WTC11 (cell line): Measurements from ENCODE around the gene MATN3. TPM values are rescaled to one million over a fixed set of nuclear protein-coding genes. Genes with fewer than 3 reads are reported as not detected.

Source experiments
- ATAC-seq: fragments of 200-7000 bp; cut with Tn5 transposase; 2 replicates; pipeline ENCODE4 v1.10.0; 2021; ENCODE audit warnings: mild to moderate bottlenecking, moderate library complexity
- CTCF ChIA-PET: fragments of 300-600 bp; sonication (Branson Sonifier 250); formaldehyde crosslinking; loops from one replicate; lab custom pipeline; 2021; ENCODE audit warnings: antibody characterized with exemption; lab: Charles Lee
- POLR2A ChIA-PET: fragments of 350-600 bp; sonication (Branson Sonifier 250); formaldehyde crosslinking; loops from one replicate; lab custom pipeline; 2021; ENCODE audit warnings: antibody characterized with exemption; lab: Charles Lee
- DNase-seq: peaks from one replicate; pipeline ENCODE4 v3.0.0; 2021; ENCODE audit warnings: low spot score
- H3K27ac Mint-ChIP-seq: 2 replicates; pipeline ENCODE4 v1.8.0; 2021; ENCODE audit warnings: mixed read lengths
- H3K27me3 Mint-ChIP-seq: 2 replicates; pipeline ENCODE4 v1.8.0; 2021; ENCODE audit warnings: low read depth, mild to moderate bottlenecking, moderate library complexity, mixed read lengths
- H3K36me3 Mint-ChIP-seq: 2 replicates; pipeline ENCODE4 v1.8.0; 2021; ENCODE audit warnings: mixed read lengths
- H3K4me1 Mint-ChIP-seq: 2 replicates; pipeline ENCODE4 v1.8.0; 2022; ENCODE audit warnings: mixed read lengths
- H3K4me3 Mint-ChIP-seq: 2 replicates; pipeline ENCODE4 v1.8.0; 2021; ENCODE audit warnings: mild to moderate bottlenecking, moderate library complexity, mixed read lengths
- H3K9me3 Mint-ChIP-seq: 2 replicates; pipeline ENCODE4 v1.8.0; 2021; ENCODE audit warnings: mixed read lengths
- CREB1 ChIP-seq: sonication (generic); formaldehyde crosslinking; IDR thresholded peaks from 2 replicates; pipeline ENCODE4 v1.8.0; 2023; ENCODE audit warnings: mild to moderate bottlenecking, missing genetic modification reagents
- ELF4 ChIP-seq: sonication (generic); formaldehyde crosslinking; IDR thresholded peaks from 2 replicates; pipeline ENCODE4 v1.8.1; 2022; ENCODE audit warnings: low read depth, mild to moderate bottlenecking, moderate library complexity, missing genetic modification reagents
- FOXP1 ChIP-seq: sonication (generic); formaldehyde crosslinking; IDR thresholded peaks from 2 replicates; pipeline ENCODE4 v1.8.0; 2022; ENCODE audit warnings: missing genetic modification reagents, mild to moderate bottlenecking, moderate library complexity, borderline replicate concordance
- JAZF1 ChIP-seq: fragments of 250-450 bp; sonication (Bioruptor Pico); IDR thresholded peaks from 2 replicates; pipeline ENCODE4 v1.9.0; 2021; ENCODE audit warnings: moderate library complexity, mild to moderate bottlenecking, inconsistent platforms
- JUN ChIP-seq: sonication (generic); formaldehyde crosslinking; IDR thresholded peaks from 2 replicates; pipeline ENCODE4 v1.8.0; 2023; ENCODE audit warnings: mild to moderate bottlenecking, missing genetic modification reagents
- NR2C2 ChIP-seq: sonication (generic); formaldehyde crosslinking; IDR thresholded peaks from 2 replicates; pipeline ENCODE4 v1.8.0; 2022; ENCODE audit warnings: mild to moderate bottlenecking, missing genetic modification reagents
- OVOL2 ChIP-seq: fragments of 250-450 bp; sonication (Bioruptor Pico); IDR thresholded peaks from 2 replicates; pipeline ENCODE4 v1.9.0; 2021; ENCODE audit warnings: mild to moderate bottlenecking, borderline replicate concordance
- RORB ChIP-seq: fragments of 250-450 bp; sonication (Bioruptor Pico); IDR thresholded peaks from 2 replicates; pipeline ENCODE4 v1.9.0; 2021; ENCODE audit warnings: mild to moderate bottlenecking
- SMAD3 ChIP-seq: sonication (generic); formaldehyde crosslinking; IDR thresholded peaks from 2 replicates; pipeline ENCODE4 v1.8.0; 2022; ENCODE audit warnings: missing genetic modification reagents, mild to moderate bottlenecking, borderline replicate concordance
- SP1 ChIP-seq: sonication (generic); formaldehyde crosslinking; conservative IDR thresholded peaks from 2 replicates; pipeline ENCODE4 v1.8.1; 2022; ENCODE audit warnings: missing genetic modification reagents
- TCF7 ChIP-seq: sonication (generic); formaldehyde crosslinking; IDR thresholded peaks from 2 replicates; pipeline ENCODE4 v1.8.0; 2022; ENCODE audit warnings: mild to moderate bottlenecking, low read depth, missing genetic modification reagents, moderate library complexity
- ZNF317 ChIP-seq: sonication (generic); formaldehyde crosslinking; IDR thresholded peaks from 2 replicates; pipeline ENCODE4 v1.8.1; 2023; ENCODE audit warnings: low read depth, mild to moderate bottlenecking, moderate library complexity, missing genetic modification reagents, borderline replicate concordance
- total RNA-seq: library from RNA; stranded (reverse); gene quantifications from 3 replicates; pipeline ENCODE4 v1.2.3, GENCODE V29; 2021
- TF ChIP-seq, protein P1 (sequence below): sonication (generic); formaldehyde crosslinking; conservative IDR thresholded peaks from 2 replicates; pipeline ENCODE4 v1.8.1; 2023; ENCODE audit warnings: mild to moderate bottlenecking, low read depth, missing genetic modification reagents, moderate library complexity
- TF ChIP-seq, protein P2 (sequence below): fragments of 250-450 bp; sonication (Bioruptor Pico); IDR thresholded peaks from 2 replicates; pipeline ENCODE4 v1.8.0; 2021; ENCODE audit warnings: mild to moderate bottlenecking
- TF ChIP-seq, protein P3 (sequence below): fragments of 250-450 bp; sonication (Bioruptor Pico); IDR thresholded peaks from 2 replicates; pipeline ENCODE4 v1.9.0; 2021; ENCODE audit warnings: mild to moderate bottlenecking, borderline replicate concordance
- TF ChIP-seq, protein P4 (sequence below): sonication (generic); formaldehyde crosslinking; IDR thresholded peaks from 2 replicates; pipeline ENCODE4 v1.8.1; 2022; ENCODE audit warnings: missing genetic modification reagents, borderline replicate concordance

The MATN3 gene
- total RNA-seq, 1 experiment from 2014 or later = 6.3 TPM

DNA sequence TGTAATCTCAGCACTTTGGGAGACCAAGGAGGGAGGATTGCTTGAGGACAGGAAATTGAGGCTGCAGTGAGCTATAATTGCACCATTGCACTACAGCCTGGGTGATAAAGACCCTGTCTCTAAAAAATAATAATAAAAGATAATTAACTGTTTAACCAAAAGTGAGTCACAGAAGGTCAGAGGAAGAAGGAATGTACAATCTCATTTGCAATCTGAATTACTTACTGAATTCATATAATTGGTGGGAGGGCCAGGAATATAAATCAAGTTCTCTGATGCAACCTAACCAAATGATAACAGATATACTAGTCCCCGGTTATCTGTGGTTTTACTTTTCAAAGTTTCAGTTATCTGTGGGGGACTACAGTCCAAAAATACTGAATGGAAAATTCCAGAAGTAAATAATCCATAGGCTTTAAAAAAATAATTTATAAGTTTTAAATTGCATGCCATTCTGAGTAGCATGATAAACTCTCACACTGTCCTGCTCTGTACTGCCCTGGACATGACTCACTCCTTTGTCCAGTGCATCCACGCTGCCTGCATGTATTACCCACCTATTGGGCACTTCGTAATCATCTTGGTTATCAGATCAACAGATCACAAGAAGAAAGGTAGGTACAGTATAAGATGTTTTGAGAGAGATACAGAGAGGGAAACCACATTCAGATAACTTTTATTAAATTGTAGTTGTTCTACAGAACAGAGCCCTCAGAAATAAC lies 12.8 kb upstream of the MATN3 start:
- Mint-ChIP-seq H3K9me3 (peaks cover 33% of the 10 kb centered on the region), H3K27me3 (no peaks in the 10 kb centered on the region; the same call in 1 of the 2 replicates), H3K27ac (no peak overlapping the region), H3K4me3 (no peak overlapping the region), H3K4me1 (no peaks in the 10 kb centered on the region), H3K36me3 (peaks cover 42% of the 10 kb centered on the region)
- no peak for TF ChIP-seq TCF7 (CRISPR knock-in tag)
- TF ChIP-seq, protein P1, sequence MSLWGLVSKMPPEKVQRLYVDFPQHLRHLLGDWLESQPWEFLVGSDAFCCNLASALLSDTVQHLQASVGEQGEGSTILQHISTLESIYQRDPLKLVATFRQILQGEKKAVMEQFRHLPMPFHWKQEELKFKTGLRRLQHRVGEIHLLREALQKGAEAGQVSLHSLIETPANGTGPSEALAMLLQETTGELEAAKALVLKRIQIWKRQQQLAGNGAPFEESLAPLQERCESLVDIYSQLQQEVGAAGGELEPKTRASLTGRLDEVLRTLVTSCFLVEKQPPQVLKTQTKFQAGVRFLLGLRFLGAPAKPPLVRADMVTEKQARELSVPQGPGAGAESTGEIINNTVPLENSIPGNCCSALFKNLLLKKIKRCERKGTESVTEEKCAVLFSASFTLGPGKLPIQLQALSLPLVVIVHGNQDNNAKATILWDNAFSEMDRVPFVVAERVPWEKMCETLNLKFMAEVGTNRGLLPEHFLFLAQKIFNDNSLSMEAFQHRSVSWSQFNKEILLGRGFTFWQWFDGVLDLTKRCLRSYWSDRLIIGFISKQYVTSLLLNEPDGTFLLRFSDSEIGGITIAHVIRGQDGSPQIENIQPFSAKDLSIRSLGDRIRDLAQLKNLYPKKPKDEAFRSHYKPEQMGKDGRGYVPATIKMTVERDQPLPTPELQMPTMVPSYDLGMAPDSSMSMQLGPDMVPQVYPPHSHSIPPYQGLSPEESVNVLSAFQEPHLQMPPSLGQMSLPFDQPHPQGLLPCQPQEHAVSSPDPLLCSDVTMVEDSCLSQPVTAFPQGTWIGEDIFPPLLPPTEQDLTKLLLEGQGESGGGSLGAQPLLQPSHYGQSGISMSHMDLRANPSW (CRISPR knock-in tag) = no peak
- TF ChIP-seq JUN (CRISPR knock-in tag) = no peak
- no peak for TF ChIP-seq RORB (CRISPR knock-in tag)
- TF ChIP-seq CREB1 = no peak
- TF ChIP-seq ELF4 (CRISPR knock-in tag) = no peak
- no peak for TF ChIP-seq OVOL2 (CRISPR knock-in tag)
- no peak for TF ChIP-seq SMAD3 (CRISPR knock-in tag)
- TF ChIP-seq, protein P2, sequence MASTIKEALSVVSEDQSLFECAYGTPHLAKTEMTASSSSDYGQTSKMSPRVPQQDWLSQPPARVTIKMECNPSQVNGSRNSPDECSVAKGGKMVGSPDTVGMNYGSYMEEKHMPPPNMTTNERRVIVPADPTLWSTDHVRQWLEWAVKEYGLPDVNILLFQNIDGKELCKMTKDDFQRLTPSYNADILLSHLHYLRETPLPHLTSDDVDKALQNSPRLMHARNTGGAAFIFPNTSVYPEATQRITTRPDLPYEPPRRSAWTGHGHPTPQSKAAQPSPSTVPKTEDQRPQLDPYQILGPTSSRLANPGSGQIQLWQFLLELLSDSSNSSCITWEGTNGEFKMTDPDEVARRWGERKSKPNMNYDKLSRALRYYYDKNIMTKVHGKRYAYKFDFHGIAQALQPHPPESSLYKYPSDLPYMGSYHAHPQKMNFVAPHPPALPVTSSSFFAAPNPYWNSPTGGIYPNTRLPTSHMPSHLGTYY = no peak
- no peak for TF ChIP-seq ZNF317 (CRISPR knock-in tag)
- TF ChIP-seq NR2C2 (CRISPR knock-in tag) = no peak
- TF ChIP-seq, protein P3, sequence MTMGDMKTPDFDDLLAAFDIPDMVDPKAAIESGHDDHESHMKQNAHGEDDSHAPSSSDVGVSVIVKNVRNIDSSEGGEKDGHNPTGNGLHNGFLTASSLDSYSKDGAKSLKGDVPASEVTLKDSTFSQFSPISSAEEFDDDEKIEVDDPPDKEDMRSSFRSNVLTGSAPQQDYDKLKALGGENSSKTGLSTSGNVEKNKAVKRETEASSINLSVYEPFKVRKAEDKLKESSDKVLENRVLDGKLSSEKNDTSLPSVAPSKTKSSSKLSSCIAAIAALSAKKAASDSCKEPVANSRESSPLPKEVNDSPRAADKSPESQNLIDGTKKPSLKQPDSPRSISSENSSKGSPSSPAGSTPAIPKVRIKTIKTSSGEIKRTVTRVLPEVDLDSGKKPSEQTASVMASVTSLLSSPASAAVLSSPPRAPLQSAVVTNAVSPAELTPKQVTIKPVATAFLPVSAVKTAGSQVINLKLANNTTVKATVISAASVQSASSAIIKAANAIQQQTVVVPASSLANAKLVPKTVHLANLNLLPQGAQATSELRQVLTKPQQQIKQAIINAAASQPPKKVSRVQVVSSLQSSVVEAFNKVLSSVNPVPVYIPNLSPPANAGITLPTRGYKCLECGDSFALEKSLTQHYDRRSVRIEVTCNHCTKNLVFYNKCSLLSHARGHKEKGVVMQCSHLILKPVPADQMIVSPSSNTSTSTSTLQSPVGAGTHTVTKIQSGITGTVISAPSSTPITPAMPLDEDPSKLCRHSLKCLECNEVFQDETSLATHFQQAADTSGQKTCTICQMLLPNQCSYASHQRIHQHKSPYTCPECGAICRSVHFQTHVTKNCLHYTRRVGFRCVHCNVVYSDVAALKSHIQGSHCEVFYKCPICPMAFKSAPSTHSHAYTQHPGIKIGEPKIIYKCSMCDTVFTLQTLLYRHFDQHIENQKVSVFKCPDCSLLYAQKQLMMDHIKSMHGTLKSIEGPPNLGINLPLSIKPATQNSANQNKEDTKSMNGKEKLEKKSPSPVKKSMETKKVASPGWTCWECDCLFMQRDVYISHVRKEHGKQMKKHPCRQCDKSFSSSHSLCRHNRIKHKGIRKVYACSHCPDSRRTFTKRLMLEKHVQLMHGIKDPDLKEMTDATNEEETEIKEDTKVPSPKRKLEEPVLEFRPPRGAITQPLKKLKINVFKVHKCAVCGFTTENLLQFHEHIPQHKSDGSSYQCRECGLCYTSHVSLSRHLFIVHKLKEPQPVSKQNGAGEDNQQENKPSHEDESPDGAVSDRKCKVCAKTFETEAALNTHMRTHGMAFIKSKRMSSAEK (CRISPR knock-in tag) = no peak
- TF ChIP-seq, protein P4, sequence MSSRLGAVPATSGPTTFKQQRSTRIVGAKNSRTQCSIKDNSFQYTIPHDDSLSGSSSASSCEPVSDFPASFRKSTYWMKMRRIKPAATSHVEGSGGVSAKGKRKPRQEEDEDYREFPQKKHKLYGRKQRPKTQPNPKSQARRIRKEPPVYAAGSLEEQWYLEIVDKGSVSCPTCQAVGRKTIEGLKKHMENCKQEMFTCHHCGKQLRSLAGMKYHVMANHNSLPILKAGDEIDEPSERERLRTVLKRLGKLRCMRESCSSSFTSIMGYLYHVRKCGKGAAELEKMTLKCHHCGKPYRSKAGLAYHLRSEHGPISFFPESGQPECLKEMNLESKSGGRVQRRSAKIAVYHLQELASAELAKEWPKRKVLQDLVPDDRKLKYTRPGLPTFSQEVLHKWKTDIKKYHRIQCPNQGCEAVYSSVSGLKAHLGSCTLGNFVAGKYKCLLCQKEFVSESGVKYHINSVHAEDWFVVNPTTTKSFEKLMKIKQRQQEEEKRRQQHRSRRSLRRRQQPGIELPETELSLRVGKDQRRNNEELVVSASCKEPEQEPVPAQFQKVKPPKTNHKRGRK = no peak
- ChIA-PET POLR2A (no interaction called here), CTCF (interaction anchor here (1.3 kb wide), 1 partner anchor 10 kb away, joined by 4 read pairs; no protein-coding TSS in a partner anchor)
- ATAC-seq = no peak
- no peak for DNase-seq

DNA sequence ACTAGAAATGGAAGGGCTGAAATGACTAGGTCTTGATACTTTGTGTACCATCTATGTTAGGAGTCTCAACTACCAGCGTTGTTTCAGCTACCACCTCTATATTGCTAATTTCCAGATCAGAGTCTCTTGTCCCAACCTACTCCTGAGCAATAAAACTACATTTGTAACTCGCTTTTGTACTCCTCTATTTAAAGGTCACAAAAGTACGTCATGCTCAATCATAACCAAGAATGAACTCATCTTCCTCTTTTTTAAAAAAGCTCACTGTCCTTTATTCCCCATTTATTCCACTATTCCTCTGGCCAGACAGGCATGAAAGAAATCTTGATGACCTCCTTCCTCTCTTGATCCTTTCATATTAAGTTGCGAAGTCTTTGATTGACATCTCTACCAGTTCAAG lies 11.2 kb upstream of the MATN3 start:
- no peak for TF ChIP-seq CREB1
- no peak for TF ChIP-seq SP1 (CRISPR knock-in tag)
- TF ChIP-seq JAZF1 = no peak
- TF ChIP-seq FOXP1 = no peak
- TF ChIP-seq, protein P1 (CRISPR knock-in tag) = no peak
- Mint-ChIP-seq H3K9me3 (peaks cover 44% of the 10 kb centered on the region), H3K27me3 (peaks cover 2% of the 10 kb centered on the region; the same call in 1 of the 2 replicates), H3K4me3 (no peak overlapping the region), H3K27ac (no peak overlapping the region), H3K4me1 (no peaks in the 10 kb centered on the region), H3K36me3 (peaks cover 40% of the 10 kb centered on the region)
- POLR2A ChIA-PET = no interaction called here
- CTCF ChIA-PET = no interaction called here
- DNase-seq (no peak), ATAC-seq (no peak)
